K562 (cell line): ENCODE measurements around the gene DHRS11. TPM values are rescaled to one million over a fixed set of nuclear protein-coding genes. Genes with fewer than 3 reads are reported as not detected.

Experiments used
- ATAC-seq: fragments of 200-7000 bp; cut with Tn5 transposase; 3 replicates; pipeline ENCODE4 v1.9.1; 2020; ENCODE audit warnings: moderate library complexity
- BruUV-seq: library from RNA; stranded (reverse); fragments of 400-500 nt; replicated peaks from 2 replicates; lab custom pipeline; 2021; lab: Mats Ljungman, UMichigan
- CTCF ChIA-PET: fragments of 300-600 bp; formaldehyde crosslinking; extraction: SDS; loops from one replicate; lab custom pipeline; 2021; ENCODE audit warnings: low intra/inter-chr PET ratio; lab: Yijun Ruan, JAX
- POLR2A ChIA-PET: fragments of 300-600, 350-650 bp; sonication (Branson Sonifier 250); formaldehyde crosslinking; extraction: SDS; loops from one replicate; lab custom pipeline; 2021; ENCODE audit warnings: antibody characterized with exemption, inconsistent platforms; lab: Yijun Ruan, JAX
- DNase-seq, 4 experiments: peaks; one replicate each; pipeline versions ENCODE4 v3.0.0 to v3.0.0-alpha.2; 2011 to 2018; ENCODE audit warnings: low spot score in 3 of 4, mixed read lengths in 3 of 4; ENCODE audit errors: extremely low read depth in 1 of 4
- FAIRE-seq: peaks from 2 replicates; lab custom pipeline; 2011; peaks lifted over from hg19 to GRCh38; lab: Jason Lieb, UNC
- H2AFZ ChIP-seq: 2 replicates; pipeline ENCODE4 v1.6.0; 2011; ENCODE audit warnings: low read depth, low read length, control low read depth, inconsistent platforms
- H3K27ac ChIP-seq: fragments of 200-600 bp; 3 replicates; pipeline ENCODE4 v1.8.0; 2011; ENCODE audit warnings: low read depth, mild to moderate bottlenecking, control low read depth, inconsistent platforms, low read length, moderate library complexity, mixed read lengths; ENCODE audit errors: extremely low read depth
- H3K27me3 ChIP-seq, 2 experiments: fragments of 300-600 bp in 1 of 2; 2 replicates in 1 of 2; 3 replicates in 1 of 2; pipeline versions ENCODE4 v1.6.0 to v1.8.0; 2011; ENCODE audit warnings: inconsistent platforms in 2 of 2, low read length in 2 of 2, mild to moderate bottlenecking in 1 of 2, mixed read lengths in 1 of 2, moderate library complexity in 1 of 2; ENCODE audit not compliant: control insufficient read depth in 2 of 2, insufficient read depth in 2 of 2
- H3K36me3 ChIP-seq: fragments of 300-600 bp; 3 replicates; pipeline ENCODE4 v1.8.0; 2011; ENCODE audit warnings: mild to moderate bottlenecking, low read length, inconsistent platforms; ENCODE audit not compliant: control insufficient read depth, insufficient read depth
- H3K4me1 ChIP-seq, 2 experiments: fragments of 200-600 bp in 1 of 2; replicated peaks in 1 of 2; 2 replicates in 1 of 2; 3 replicates in 1 of 2; pipeline versions ENCODE4 v1.5.1 to v1.8.0; 2011; ENCODE audit warnings: inconsistent platforms in 2 of 2, low read length in 2 of 2, mild to moderate bottlenecking in 1 of 2, mixed read lengths in 1 of 2, moderate library complexity in 1 of 2; ENCODE audit not compliant: control insufficient read depth in 2 of 2, insufficient read depth in 2 of 2
- H3K4me2 ChIP-seq: 2 replicates; pipeline ENCODE4 v1.6.1; 2011; ENCODE audit warnings: low read length, control low read depth, inconsistent platforms, mixed read lengths; ENCODE audit not compliant: insufficient read depth
- H3K4me3 ChIP-seq: fragments of 200-600 bp; sonication (generic), shearing (Covaris generic); 2 replicates; pipeline ENCODE4 v1.5.1; 2016; ENCODE audit warnings: control low read depth, inconsistent platforms
- H3K79me2 ChIP-seq: fragments of 200-600 bp; 3 replicates; pipeline ENCODE4 v1.8.0; 2011; ENCODE audit warnings: low read length, inconsistent platforms; ENCODE audit not compliant: control insufficient read depth, insufficient read depth
- H3K9ac ChIP-seq, 2 experiments: 2 replicates each; pipeline versions ENCODE4 v1.6.0 to v1.6.1; 2011; ENCODE audit warnings: low read depth in 2 of 2, low read length in 2 of 2, control low read depth in 1 of 2, inconsistent platforms in 1 of 2, mild to moderate bottlenecking in 1 of 2, mixed read lengths in 1 of 2; ENCODE audit not compliant: insufficient read depth in 1 of 2
- H3K9me1 ChIP-seq: one replicate; pipeline ENCODE4 v1.6.0; 2011; ENCODE audit warnings: inconsistent platforms, mild to moderate bottlenecking, low read length, moderate library complexity; ENCODE audit not compliant: control insufficient read depth, insufficient read depth
- H3K9me3 ChIP-seq: replicated peaks from 2 replicates; pipeline ENCODE4 v1.5.1; 2011; ENCODE audit warnings: low read depth, low read length, inconsistent platforms; ENCODE audit not compliant: control insufficient read depth, insufficient read depth
- H4K20me1 ChIP-seq: replicated peaks from 2 replicates; pipeline ENCODE4 v1.6.1; 2011; ENCODE audit warnings: low read length, inconsistent platforms, mixed read lengths; ENCODE audit not compliant: control insufficient read depth, insufficient read depth
- FOXJ3 ChIP-seq: sonication (generic); formaldehyde crosslinking; IDR thresholded peaks from 2 replicates; pipeline ENCODE4 v1.4.0; 2020; ENCODE audit warnings: mild to moderate bottlenecking, missing genetic modification reagents
- RBFOX2 ChIP-seq: fragments of 200-400 bp; formaldehyde crosslinking; IDR thresholded peaks from 2 replicates; pipeline ENCODE4 v1.6.1; 2017; ENCODE audit warnings: low read depth, mild to moderate bottlenecking, low read length, moderate library complexity
- U2AF1 ChIP-seq: fragments of 200-400 bp; formaldehyde crosslinking; optimal IDR thresholded peaks from 2 replicates; pipeline ENCODE3; 2017; ENCODE audit warnings: mild to moderate bottlenecking, low read depth, low read length, moderate library complexity
- WGBS: fragments of 100-300 bp; shearing (Covaris generic); methylation state at CpG from one replicate; pipeline ENCODE4 v1.1.6; 2016; ENCODE audit warnings: low coverage, mixed read lengths; ENCODE audit not compliant: insufficient coverage; ENCODE audit errors: missing lambda C conversion rate; 5-methylcytosine and 5-hydroxymethylcytosine counted together
- in situ Hi-C: fragments of 300-500 bp; cut with MboI; formaldehyde crosslinking; loops from 4 replicates; pipeline ENCODE4 v1.15.0; 2018; ENCODE audit warnings: inconsistent platforms, mixed read lengths
- intact Hi-C: fragments of 100-400 bp; cut with micrococcal nuclease; formaldehyde crosslinking; loops from 2 replicates; pipeline ENCODE4 v1.14.2; 2022
- polyA plus RNA-seq, 8 experiments: library from polyadenylated mRNA; depleted of rRNA in 4 of 8; stranded (reverse) in 5 of 8; unstranded in 3 of 8; fragments of >200 nt; fragmentation: Nextera tagmentation in 2 of 8; fragmentation: Illumina TruSeq in 1 of 8; extraction: Ambion mirVana in 2 of 8; extraction: Trizol in 1 of 8; gene quantifications; 2 replicates each; pipeline versions ENCODE4 v1.2.1 to v1.2.3, GENCODE V29; 2011 to 2014; ENCODE audit warnings: inconsistent platforms in 1 of 8, missing spikeins in 1 of 8
- total RNA-seq, 7 experiments: library from RNA; depleted of rRNA in 6 of 7; stranded (reverse); fragments of >200 nt in 6 of 7; fragmentation: Illumina TruSeq in 2 of 7; extraction: Trizol in 2 of 7; gene quantifications; 2 replicates each; pipeline versions ENCODE4 v1.2.1 to v1.2.3, GENCODE V29; 2011 to 2021; ENCODE audit warnings: low replicate concordance in 1 of 7
- TF ChIP-seq, protein P1 (sequence below): fragments of 200-800 bp; sonication (Bioruptor generic); IDR thresholded peaks from 2 replicates; pipeline ENCODE4 v1.6.1; 2017; ENCODE audit warnings: missing genetic modification characterization, missing compliant biosample characterization
- TF ChIP-seq, protein P2 (sequence below), 2 experiments: fragments of 450-650 bp; formaldehyde crosslinking in 1 of 2; IDR thresholded peaks; 2 replicates each; pipeline versions ENCODE4 v1.4.0 to v1.6.1; 2014 to 2020; ENCODE audit warnings: mild to moderate bottlenecking in 2 of 2, borderline replicate concordance in 1 of 2, low read depth in 1 of 2
- TF ChIP-seq, protein P3 (sequence below), 2 experiments: fragments of 450-650 bp in 1 of 2; sonication (generic) in 1 of 2; formaldehyde crosslinking in 1 of 2; IDR thresholded peaks in 1 of 2; conservative IDR thresholded peaks in 1 of 2; 2 replicates each; pipeline versions ENCODE4 v1.6.1 to v1.8.1; 2016 to 2023; ENCODE audit warnings: mild to moderate bottlenecking in 2 of 2, moderate library complexity in 2 of 2, inconsistent platforms in 1 of 2, missing genetic modification reagents in 1 of 2

Gene DHRS11
- total and polyA plus RNA-seq, 9 of the 15 experiments (the other 6 are each of a cell fraction or from before 2014, with no cell fraction given): 15.2 to 123 (median 59.8) TPM

DNA sequence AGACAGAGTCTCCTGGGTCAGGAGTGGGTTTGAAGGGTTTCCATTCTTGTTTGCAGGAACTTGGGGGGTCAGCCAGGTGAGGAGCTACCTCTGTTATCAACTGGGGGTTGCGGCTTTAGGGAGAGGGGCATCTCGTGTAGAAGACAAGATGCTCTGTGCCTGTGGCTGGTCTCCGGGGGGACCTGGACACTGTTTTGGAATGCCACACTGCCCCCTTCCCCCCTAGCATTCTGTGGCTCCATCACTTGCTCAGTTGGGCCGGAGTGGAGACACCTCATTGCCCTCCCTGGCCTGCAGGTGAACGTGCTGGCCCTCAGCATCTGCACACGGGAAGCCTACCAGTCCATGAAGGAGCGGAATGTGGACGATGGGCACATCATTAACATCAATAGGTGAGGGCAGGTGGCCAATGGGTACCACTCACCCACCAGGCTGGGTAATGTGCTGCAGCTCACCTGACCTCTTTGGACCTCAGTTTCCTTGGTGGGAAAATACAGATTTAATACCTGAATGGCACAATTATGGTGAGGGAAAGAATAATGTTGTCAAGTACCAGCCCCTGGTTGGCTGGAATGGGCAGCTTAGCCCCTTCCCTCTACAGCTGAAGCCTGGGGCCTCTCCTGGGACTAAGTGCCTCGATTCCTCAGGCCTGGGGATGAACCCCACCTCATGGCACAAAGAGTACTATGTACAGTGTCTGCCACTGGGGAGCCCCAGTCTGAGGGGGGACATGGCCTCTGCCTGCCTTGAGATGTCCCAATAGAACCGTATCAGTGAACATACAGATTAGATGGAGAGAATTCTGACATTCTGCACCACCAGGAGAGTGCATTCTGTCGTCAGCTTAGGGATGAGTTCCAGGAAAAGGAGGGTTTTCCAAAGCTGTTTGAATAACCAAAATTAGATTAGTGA is 6.4 kb downstream of the DHRS11 start:
- H3K36me3 ChIP-seq: peaks cover 66% of the 10 kb centered on the region
- H2AFZ ChIP-seq: no peak overlapping the region
- 82% methylated on average over 10 of the region's 11 CpGs for whole genome bisulfite sequencing
- ATAC-seq (no peak), FAIRE-seq (no peak), DNase-seq (no peak)
- in situ Hi-C loops (no loop called here), intact Hi-C loops (no loop called here)
- H3K4me3 ChIP-seq: no peak overlapping the region
- CTCF ChIA-PET: no interaction called here
- no peaks in the 10 kb centered on the region for H3K9me3 ChIP-seq
- H4K20me1 ChIP-seq: no peaks in the 10 kb centered on the region; the same call in 1 of the 2 replicates
- no peak overlapping the region for H3K27ac ChIP-seq
- POLR2A ChIA-PET: interaction anchor here (0.7 kb wide), 3 partner anchors 17 to 635 kb away, joined by 3 read pairs; no protein-coding TSS in a partner anchor
- no peaks in the 10 kb centered on the region for H3K27me3 ChIP-seq
- no TSS peak for BruUV-seq
- no peak overlapping the region for H3K4me2 ChIP-seq
- H3K9me1 ChIP-seq: no peaks in the 10 kb centered on the region
- TF ChIP-seq RBFOX2 (peak; percentile 19), U2AF1 (no peak), FOXJ3 (CRISPR knock-in tag) (no peak)
- TF ChIP-seq, protein P1, sequence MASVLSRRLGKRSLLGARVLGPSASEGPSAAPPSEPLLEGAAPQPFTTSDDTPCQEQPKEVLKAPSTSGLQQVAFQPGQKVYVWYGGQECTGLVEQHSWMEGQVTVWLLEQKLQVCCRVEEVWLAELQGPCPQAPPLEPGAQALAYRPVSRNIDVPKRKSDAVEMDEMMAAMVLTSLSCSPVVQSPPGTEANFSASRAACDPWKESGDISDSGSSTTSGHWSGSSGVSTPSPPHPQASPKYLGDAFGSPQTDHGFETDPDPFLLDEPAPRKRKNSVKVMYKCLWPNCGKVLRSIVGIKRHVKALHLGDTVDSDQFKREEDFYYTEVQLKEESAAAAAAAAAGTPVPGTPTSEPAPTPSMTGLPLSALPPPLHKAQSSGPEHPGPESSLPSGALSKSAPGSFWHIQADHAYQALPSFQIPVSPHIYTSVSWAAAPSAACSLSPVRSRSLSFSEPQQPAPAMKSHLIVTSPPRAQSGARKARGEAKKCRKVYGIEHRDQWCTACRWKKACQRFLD: no peak
- TF ChIP-seq, protein P2, sequence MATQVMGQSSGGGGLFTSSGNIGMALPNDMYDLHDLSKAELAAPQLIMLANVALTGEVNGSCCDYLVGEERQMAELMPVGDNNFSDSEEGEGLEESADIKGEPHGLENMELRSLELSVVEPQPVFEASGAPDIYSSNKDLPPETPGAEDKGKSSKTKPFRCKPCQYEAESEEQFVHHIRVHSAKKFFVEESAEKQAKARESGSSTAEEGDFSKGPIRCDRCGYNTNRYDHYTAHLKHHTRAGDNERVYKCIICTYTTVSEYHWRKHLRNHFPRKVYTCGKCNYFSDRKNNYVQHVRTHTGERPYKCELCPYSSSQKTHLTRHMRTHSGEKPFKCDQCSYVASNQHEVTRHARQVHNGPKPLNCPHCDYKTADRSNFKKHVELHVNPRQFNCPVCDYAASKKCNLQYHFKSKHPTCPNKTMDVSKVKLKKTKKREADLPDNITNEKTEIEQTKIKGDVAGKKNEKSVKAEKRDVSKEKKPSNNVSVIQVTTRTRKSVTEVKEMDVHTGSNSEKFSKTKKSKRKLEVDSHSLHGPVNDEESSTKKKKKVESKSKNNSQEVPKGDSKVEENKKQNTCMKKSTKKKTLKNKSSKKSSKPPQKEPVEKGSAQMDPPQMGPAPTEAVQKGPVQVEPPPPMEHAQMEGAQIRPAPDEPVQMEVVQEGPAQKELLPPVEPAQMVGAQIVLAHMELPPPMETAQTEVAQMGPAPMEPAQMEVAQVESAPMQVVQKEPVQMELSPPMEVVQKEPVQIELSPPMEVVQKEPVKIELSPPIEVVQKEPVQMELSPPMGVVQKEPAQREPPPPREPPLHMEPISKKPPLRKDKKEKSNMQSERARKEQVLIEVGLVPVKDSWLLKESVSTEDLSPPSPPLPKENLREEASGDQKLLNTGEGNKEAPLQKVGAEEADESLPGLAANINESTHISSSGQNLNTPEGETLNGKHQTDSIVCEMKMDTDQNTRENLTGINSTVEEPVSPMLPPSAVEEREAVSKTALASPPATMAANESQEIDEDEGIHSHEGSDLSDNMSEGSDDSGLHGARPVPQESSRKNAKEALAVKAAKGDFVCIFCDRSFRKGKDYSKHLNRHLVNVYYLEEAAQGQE (IDR thresholded peaks at IDR 0.05; ENCODE audit: borderline replicate concordance): no peak
- TF ChIP-seq, protein P2 (CRISPR knock-in tag; IDR thresholded peaks at IDR 0.05; ENCODE audit: low read depth): no peak
- TF ChIP-seq, protein P3, sequence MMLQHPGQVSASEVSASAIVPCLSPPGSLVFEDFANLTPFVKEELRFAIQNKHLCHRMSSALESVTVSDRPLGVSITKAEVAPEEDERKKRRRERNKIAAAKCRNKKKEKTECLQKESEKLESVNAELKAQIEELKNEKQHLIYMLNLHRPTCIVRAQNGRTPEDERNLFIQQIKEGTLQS (IDR thresholded peaks at IDR 0.05): no peak
- TF ChIP-seq, protein P3 (CRISPR knock-in tag; conservative IDR thresholded peaks at IDR 0.05): no peak
- H3K4me1 ChIP-seq: peaks cover 73 to 83% of the 10 kb centered on the region in 2 experiments
- H3K79me2 ChIP-seq: peaks cover 85% of the 10 kb centered on the region
- H3K9ac ChIP-seq: no peak overlapping the region
